ENCODE data around the gene GLT1D1.

GLT1D1 gene

GRCh38 chr12:128994856-128995255 lies 141.6 kb downstream of the GLT1D1 start:
- no peak for DNase-seq (ENCODE audit: low spot score)
- in situ Hi-C loops (cut with MboI; ENCODE audit: low sequenced_read_pairs, unreplicated experiment): no loop called here
- no peak for TF ChIP-seq CTCF (IDR thresholded peaks at IDR 0.05; ENCODE audit: borderline replicate concordance, control extremely low read depth, extremely low read depth, insufficient read depth, missing control alignments)

GRCh38 chr12:128995619-128996018 lies 142.3 kb downstream of the GLT1D1 start:
- DNase-seq (ENCODE audit: low spot score): no peak
- TF ChIP-seq CTCF (IDR thresholded peaks at IDR 0.05; ENCODE audit: borderline replicate concordance, control extremely low read depth, extremely low read depth, insufficient read depth, missing control alignments): no peak
- in situ Hi-C loops (cut with MboI; ENCODE audit: low sequenced_read_pairs, unreplicated experiment): no loop called here

- no peak for TF ChIP-seq CTCF (IDR thresholded peaks at IDR 0.05; ENCODE audit: borderline replicate concordance, control extremely low read depth, extremely low read depth, insufficient read depth, missing control alignments)
- in situ Hi-C loops (cut with MboI; ENCODE audit: low sequenced_read_pairs, unreplicated experiment): no loop called here
Observed at GRCh38 chr12:129001826-129002225, 148.5 kb downstream of the GLT1D1 start.

GRCh38 chr12:129002427-129002826 lies 149.1 kb downstream of the GLT1D1 start:
- no peak for DNase-seq (ENCODE audit: low spot score)
- in situ Hi-C loops (cut with MboI; ENCODE audit: low sequenced_read_pairs, unreplicated experiment): no loop called here
- TF ChIP-seq CTCF (IDR thresholded peaks at IDR 0.05; ENCODE audit: borderline replicate concordance, control extremely low read depth, extremely low read depth, insufficient read depth, missing control alignments): no peak

More at GRCh38 chr12:129001826-129002225, 148.5 kb downstream of the GLT1D1 start:
- DNase-seq (ENCODE audit: low spot score): no peak

GRCh38 chr12:129005416-129005815 lies 152.1 kb downstream of the GLT1D1 start:
- no peak for DNase-seq (ENCODE audit: low spot score)
- in situ Hi-C loops (cut with MboI; ENCODE audit: low sequenced_read_pairs, unreplicated experiment): no loop called here
- TF ChIP-seq CTCF (IDR thresholded peaks at IDR 0.05; ENCODE audit: borderline replicate concordance, control extremely low read depth, extremely low read depth, insufficient read depth, missing control alignments): no peak

- in situ Hi-C loops (cut with MboI; ENCODE audit: low sequenced_read_pairs, unreplicated experiment): no loop called here
- no peak for DNase-seq (ENCODE audit: low spot score)
- TF ChIP-seq CTCF (IDR thresholded peaks at IDR 0.05; ENCODE audit: borderline replicate concordance, control extremely low read depth, extremely low read depth, insufficient read depth, missing control alignments): no peak
Observed at GRCh38 chr12:129005829-129006228, 152.6 kb downstream of the GLT1D1 start.
